GM15510 (cell line): Measurements from ENCODE around the gene DBNL.

Experiments used
- POLR2A ChIP-seq: IDR thresholded peaks from 3 replicates; pipeline ENCODE4 v1.6.1; 2011; ENCODE audit warnings: borderline replicate concordance; ENCODE audit not compliant: insufficient read length; ENCODE audit errors: extremely low read depth

Gene DBNL

DNA sequence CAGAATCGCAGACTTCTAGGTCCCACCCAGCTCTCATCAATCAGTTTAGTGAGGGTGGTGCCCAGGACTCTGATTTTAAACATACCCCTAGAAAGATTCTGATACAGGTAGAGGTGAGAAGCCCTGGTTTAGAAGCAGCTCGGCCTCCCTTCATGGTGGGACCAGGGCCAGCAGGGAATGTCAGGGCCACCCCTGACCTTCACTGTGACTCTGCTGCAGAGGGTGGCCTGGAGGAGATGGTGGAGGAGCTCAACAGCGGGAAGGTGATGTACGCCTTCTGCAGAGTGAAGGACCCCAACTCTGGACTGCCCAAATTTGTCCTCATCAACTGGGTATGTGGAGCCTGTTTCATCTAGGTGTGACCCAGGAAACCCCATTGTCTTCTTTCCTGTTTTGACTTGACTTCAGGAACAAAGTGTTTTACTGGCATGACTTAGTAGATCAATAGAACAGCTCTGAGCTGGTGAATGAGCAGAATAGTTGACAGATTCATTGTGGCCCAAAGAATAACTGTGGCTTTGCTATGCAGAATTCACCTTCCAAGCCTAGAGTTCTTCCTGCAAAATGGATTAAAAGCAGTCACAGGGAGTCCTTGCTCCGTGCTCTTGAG is 7.2 kb downstream of the DBNL start:
- TF ChIP-seq POLR2A = no peak

DNA sequence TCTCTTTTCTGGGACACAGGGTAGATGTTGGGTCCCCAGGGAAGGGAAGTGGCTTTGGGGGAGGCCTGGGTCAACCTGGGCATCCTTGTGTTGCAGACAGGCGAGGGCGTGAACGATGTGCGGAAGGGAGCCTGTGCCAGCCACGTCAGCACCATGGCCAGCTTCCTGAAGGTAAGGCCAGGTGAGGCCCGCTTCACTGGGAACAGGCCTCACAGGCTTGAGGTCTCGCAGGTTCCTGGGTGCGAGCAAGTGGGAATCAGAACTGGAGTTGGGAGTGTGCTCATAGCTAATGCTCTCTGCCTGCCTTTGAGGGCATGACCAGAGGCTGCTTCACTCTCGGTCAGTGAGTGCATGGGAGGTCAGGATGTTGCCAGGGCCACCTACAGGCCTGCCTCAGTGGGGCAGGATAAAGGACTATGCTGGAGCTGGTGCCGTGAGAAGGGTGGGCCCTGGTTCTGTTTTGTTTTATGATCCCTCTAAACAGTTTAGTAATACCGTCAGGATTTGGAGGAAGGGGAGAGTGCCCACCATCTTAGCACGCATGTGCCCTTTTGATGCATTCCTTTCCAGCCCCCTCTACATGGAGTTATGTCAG is 8.4 kb downstream of the DBNL start:
- TF ChIP-seq POLR2A = no peak

DNA sequence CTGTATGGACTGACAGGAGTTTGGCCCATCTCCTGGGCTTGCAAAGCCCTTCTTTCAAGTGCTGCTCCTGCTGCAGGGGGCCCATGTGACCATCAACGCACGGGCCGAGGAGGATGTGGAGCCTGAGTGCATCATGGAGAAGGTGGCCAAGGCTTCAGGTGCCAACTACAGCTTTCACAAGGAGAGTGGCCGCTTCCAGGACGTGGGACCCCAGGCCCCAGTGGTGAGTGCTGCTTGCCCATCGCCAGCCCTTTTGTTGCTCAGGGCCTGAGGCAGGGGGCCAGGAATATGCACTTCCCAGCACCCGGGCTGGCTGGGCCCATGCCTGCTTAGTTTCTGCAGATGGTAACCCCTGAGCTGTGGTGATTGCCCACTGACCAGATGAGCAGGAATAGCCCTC is 12.2 kb downstream of the DBNL start:
- no peak for TF ChIP-seq POLR2A

DNA sequence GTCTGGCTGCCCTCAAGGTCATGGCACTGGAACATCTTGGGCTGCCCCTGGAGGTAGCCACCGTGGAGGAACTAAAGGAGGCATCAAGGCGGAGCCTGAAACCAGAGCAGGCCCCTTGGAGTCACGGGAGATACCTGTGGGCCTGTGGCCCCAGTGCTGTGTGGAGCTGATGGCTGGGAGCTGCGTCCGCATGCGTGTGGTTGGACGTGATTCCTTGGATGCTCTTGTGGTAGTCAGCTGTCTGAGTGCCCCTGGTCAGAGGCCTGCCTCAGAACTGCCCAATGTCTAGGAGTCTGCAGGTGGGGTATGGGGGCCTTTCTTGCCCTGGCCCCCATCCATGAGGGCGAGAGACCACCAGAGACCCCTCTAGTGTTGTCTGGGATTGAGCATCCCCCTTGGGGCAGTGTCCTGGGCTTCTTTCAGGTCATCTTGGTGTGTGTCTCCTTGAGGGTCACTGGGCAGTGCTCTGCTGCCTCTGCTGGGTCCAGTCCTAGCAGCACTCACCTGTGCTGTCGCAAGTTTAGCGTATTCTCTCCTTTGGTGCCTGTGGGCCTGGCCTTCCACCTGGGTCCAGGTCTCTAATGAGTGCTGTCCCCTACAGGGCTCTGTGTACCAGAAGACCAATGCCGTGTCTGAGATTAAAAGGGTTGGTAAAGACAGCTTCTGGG is 12.8 kb downstream of the DBNL start:
- TF ChIP-seq POLR2A = no peak

DNA sequence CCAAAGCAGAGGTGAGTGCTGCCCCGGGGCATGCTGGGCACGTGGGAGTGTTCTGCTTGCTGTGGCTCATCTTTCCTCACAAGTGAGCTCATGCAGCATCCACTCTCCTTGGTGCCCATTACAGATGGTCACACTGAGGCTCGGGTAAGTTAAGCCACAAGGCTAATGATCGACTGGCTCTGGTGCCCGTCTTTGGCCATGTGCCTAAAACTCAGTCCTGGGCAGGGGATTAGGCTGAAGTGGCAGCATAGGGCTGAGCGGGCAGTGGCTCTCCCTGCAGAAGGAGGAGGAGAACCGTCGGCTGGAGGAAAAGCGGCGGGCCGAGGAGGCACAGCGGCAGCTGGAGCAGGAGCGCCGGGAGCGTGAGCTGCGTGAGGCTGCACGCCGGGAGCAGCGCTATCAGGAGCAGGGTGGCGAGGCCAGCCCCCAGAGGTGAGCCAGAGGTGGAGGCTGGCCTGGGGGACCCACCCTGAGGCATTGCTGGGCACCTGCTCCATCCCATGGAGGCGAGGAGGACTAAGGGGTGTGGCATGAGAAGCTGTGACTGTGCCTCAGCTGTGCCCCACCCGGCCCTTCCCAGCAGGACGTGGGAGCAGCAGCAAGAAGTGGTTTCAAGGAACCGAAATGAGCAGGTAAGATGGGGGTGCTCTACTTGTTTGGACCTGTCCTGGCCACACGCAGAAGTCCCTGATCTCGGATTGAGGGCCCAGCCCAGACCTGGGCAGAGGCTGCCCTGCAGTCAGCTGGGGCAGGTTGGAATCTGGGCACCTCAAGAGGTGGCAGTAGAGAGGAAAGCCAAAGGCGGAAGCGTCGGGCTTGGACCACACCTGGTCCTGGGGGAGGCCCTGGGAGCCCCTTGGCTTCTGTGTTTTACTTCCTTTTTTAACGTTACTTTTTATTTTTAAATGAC is 13.6 kb downstream of the DBNL start:
- TF ChIP-seq POLR2A = no peak

DNA sequence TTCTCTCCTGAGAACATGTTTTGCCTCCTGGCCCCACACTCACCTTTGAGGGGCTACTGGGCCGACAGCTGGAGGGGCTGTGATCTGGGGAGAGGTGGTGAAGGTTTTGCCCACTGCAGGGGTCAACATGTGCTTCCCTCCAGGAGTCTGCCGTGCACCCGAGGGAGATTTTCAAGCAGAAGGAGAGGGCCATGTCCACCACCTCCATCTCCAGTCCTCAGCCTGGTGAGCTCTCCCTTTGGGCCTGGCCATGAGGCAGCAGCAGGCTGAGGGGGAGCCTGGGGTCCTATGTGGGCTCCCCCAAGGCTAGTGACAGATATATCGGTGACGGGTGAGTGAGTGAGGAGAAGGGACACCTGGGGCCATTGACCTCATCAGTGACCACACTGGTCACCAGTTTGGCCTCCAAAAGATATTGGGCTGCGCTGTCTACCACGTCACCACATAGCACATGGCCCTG is 14.3 kb downstream of the DBNL start:
- TF ChIP-seq POLR2A = no peak

DNA sequence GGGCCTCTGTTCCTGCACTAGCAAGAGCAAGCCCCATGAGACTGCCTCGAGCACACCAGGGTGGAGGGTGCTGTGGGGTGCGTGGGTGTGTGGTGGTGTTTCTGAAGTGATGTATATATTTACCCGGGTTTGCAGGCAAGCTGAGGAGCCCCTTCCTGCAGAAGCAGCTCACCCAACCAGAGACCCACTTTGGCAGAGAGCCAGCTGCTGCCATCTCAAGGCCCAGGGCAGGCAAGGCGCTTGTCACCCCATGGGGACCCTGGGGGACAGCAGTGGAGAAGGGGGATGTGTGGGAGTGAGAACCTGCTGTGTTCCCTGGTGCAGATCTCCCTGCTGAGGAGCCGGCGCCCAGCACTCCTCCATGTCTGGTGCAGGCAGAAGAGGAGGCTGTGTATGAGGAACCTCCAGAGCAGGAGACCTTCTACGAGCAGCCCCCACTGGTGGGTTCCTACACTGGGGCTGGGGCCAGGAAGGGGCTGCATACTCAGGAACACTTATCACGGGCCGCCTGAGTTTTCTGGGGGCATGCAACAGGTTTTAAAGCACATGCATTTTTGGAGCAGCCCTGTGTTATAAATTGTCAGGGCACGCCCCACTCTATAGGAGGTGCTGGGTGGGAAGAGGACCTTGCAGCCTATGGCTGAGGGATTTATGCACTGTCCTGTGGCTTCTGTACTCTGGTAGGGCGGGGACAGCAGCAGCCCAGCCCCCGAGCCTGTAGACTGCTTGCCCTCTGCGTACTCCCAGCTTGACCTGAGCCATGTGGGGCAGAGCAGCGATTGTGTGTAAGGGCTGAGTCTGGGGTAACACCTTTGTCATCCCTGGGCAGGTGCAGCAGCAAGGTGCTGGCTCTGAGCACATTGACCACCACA is 15.0 kb downstream of the DBNL start:
- TF ChIP-seq POLR2A = no peak

DNA sequence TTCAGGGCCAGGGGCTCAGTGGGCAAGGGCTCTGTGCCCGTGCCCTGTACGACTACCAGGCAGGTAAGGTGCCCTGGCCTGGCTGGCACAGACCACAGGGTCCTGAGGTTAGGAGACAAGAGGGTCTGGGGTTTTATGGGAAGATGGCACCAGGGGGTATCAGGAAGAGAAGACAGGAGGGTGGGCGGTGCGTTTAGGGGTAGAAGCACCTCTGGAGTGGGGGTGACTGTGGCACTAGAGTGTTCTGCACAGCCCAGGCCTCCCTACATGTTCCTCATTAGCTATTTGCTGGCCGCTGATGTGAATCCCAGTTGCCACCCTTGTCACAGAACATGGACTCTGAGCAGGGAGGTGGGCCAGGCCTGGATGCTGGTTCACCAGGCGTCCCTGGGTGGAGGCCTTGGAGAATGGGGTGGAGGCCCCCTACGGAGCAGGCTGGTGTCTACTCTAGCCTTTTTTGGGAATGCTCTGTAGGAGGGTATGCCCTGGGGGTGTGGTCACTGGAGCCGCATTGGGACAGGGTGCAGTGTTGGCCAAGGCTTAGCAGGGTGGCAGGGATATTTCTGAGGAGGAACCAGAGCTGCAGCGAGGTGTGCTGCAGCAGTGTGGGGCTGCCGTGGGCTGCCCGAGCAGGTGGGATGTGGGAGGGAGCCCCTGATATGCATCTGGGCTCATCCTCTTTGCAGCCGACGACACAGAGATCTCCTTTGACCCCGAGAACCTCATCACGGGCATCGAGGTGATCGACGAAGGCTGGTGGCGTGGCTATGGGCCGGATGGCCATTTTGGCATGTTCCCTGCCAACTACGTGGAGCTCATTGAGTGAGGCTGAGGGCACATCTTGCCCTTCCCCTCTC is 15.8 kb downstream of the DBNL start:
- no peak for TF ChIP-seq POLR2A

DNA sequence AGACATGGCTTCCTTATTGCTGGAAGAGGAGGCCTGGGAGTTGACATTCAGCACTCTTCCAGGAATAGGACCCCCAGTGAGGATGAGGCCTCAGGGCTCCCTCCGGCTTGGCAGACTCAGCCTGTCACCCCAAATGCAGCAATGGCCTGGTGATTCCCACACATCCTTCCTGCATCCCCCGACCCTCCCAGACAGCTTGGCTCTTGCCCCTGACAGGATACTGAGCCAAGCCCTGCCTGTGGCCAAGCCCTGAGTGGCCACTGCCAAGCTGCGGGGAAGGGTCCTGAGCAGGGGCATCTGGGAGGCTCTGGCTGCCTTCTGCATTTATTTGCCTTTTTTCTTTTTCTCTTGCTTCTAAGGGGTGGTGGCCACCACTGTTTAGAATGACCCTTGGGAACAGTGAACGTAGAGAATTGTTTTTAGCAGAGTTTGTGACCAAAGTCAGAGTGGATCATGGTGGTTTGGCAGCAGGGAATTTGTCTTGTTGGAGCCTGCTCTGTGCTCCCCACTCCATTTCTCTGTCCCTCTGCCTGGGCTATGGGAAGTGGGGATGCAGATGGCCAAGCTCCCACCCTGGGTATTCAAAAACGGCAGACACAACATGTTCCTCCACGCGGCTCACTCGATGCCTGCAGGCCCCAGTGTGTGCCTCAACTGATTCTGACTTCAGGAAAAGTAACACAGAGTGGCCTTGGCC is 16.6 kb downstream of the DBNL start:
- TF ChIP-seq POLR2A = no peak

DNA sequence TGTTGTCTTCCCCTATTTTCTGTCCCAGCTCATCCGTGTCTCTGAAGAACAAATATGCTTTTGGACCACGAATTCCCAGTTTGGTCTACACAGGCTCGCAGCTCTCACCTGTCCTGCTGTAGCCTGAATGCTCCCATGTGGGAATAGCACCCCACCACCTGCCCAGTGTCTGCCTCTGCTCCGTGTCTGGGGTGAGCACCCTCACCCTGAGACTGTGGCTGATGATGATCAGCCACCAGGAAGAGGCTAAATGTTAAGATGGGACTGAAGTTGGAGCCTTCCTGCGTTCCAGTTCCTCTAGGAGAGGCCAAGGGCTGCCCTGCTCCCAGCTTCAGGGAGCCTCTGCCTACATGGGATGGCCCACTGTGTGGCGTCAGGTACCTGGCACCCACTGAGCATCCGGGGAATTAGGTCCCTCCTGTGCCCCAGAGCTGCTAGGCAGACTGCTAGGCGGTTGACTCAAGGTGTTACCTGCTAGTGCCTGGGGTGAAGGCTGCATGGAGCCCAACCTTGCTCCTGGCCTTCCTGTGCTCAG is 17.2 kb downstream of the DBNL start:
- no peak for TF ChIP-seq POLR2A

DNA sequence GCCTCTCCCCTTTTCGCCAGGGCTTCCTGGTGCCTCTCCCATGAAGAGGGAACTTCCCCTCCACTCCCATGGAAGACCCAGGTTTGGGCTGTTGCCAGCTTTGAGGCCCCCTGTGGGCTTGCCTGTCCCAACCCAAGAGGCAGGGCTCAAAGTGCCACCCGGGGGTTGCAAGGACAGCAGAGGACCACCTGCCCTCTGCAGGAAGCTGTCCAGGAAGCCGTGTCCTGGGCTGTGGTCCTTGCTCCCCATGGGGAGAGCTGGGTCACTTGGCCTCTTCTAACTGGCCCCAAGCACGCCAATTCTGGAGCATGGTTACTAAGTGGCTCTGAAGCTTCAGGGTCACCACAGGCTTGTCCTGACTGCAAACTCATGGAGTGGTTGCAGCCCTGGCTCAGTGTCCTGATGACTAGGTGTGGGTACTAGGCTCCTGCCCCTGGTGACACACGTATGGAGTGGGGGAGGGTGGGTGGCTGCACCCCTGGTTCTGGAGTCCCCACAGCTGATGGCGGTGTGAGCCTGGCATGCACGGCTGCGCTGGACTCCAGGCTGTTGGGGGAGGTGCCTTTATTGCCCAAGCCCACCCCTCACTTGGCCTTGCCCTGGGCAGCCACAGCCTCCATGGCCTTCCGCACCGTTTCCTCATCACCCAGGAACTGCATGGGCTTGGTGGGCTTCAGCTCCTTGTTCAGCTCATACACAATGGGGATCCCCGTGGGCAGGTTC is 17.8 kb downstream of the DBNL start:
- TF ChIP-seq POLR2A = no peak

DNA sequence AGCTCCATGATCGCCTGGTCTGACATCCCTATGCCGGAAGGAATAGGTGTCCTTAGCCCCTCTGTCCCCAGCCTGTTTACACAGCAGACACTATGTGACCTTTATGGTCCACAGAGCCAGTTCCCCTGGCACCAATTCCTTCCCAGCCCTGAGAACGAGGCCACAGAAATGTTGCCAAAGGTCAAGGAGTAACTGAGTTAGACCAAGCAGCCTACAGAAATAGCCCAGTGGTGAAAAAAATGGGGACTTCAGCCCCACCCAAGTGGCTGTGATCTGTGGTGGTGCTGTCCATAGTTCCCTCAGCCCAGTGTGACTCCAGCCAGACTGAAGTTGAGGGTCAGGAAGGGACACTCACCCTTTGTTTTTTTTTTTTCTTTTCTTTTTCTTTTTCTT is 18.4 kb downstream of the DBNL start:
- TF ChIP-seq POLR2A = no peak
